CD14-positive monocyte (primary cell): ENCODE measurements around the gene CDH13. TPM values are rescaled to one million over a fixed set of nuclear protein-coding genes. Genes with fewer than 3 reads are reported as not detected.

Source experiments
- DNase-seq, 3 donors: peaks; one replicate each; pipeline ENCODE4 v3.0.0-alpha.2; 2011 to 2022
- H2AFZ ChIP-seq: 2 replicates; pipeline ENCODE4 v1.6.0; 2012; ENCODE audit warnings: mild to moderate bottlenecking, low read depth, low read length, inconsistent platforms; ENCODE audit not compliant: insufficient read depth, poor library complexity, severe bottlenecking
- H3K27ac ChIP-seq, 2 donors: 1 replicate in 1 of 2; 2 replicates in 1 of 2; pipeline ENCODE4 v1.5.1; 2012 to 2013; ENCODE audit warnings: low read length in 2 of 2, control low read depth in 1 of 2, inconsistent platforms in 1 of 2, low read depth in 1 of 2, mild to moderate bottlenecking in 1 of 2
- H3K27me3 ChIP-seq, 2 donors: one replicate each; pipeline versions ENCODE4 v1.6.0 to v1.6.1; 2011 to 2013; ENCODE audit warnings: low read length in 2 of 2; ENCODE audit not compliant: control insufficient read depth in 2 of 2, insufficient read depth in 2 of 2
- H3K36me3 ChIP-seq, 2 donors: replicated peaks in 1 of 2; 1 replicate in 1 of 2; 2 replicates in 1 of 2; pipeline versions ENCODE4 v1.5.1 to v1.6.1; 2012 to 2013; ENCODE audit warnings: low read length in 2 of 2, control low read depth in 1 of 2, inconsistent platforms in 1 of 2, mild to moderate bottlenecking in 1 of 2; ENCODE audit not compliant: insufficient read depth in 2 of 2, control insufficient read depth in 1 of 2
- H3K4me1 ChIP-seq, 2 donors: 1 replicate in 1 of 2; 2 replicates in 1 of 2; pipeline versions ENCODE4 v1.5.1 to v1.6.1; 2012 to 2013; ENCODE audit warnings: low read length in 2 of 2, control low read depth in 1 of 2, inconsistent platforms in 1 of 2, mild to moderate bottlenecking in 1 of 2, moderate library complexity in 1 of 2; ENCODE audit not compliant: insufficient read depth in 2 of 2, control insufficient read depth in 1 of 2
- H3K4me2 ChIP-seq: replicated peaks from 2 replicates; pipeline ENCODE3; 2012; ENCODE audit warnings: low read length, moderate library complexity, mild to moderate bottlenecking; ENCODE audit not compliant: poor library complexity, severe bottlenecking; ENCODE audit errors: extremely low read depth
- H3K4me3 ChIP-seq, 3 experiments: fragments of 200-600 bp in 1 of 3; sonication (generic) in 1 of 3; replicated peaks in 1 of 3; 1 replicate in 2 of 3; 2 replicates in 1 of 3; pipeline ENCODE4 v1.5.1; 2011 to 2013; ENCODE audit warnings: low read length in 3 of 3, mild to moderate bottlenecking in 3 of 3, control low read depth in 2 of 3, low read depth in 2 of 3, inconsistent platforms in 1 of 3, moderate library complexity in 1 of 3
- H3K79me2 ChIP-seq: 2 replicates; pipeline ENCODE4 v1.6.0; 2012; ENCODE audit warnings: mild to moderate bottlenecking, control low read depth, inconsistent platforms, low read length, moderate library complexity; ENCODE audit not compliant: insufficient read depth
- H3K9ac ChIP-seq: 2 replicates; pipeline ENCODE4 v1.6.0; 2017; ENCODE audit warnings: low read length, mild to moderate bottlenecking; ENCODE audit not compliant: insufficient read depth, poor library complexity, severe bottlenecking
- H3K9me3 ChIP-seq, 2 donors: replicated peaks in 1 of 2; 1 replicate in 1 of 2; 2 replicates in 1 of 2; pipeline versions ENCODE4 v1.5.1 to v1.6.1; 2012 to 2013; ENCODE audit warnings: low read length in 2 of 2, control low read depth in 1 of 2; ENCODE audit not compliant: control insufficient read depth in 1 of 2, insufficient read depth in 1 of 2
- H4K20me1 ChIP-seq: 2 replicates; pipeline ENCODE4 v1.6.0; 2012; ENCODE audit warnings: mild to moderate bottlenecking, low read length, control low read depth, moderate library complexity; ENCODE audit not compliant: insufficient read depth
- H3K27ac Mint-ChIP-seq, 7 donors: one replicate each; pipeline ENCODE4 v1.8.0; 2020; ENCODE audit warnings: mild to moderate bottlenecking in 7 of 7, mixed read lengths in 7 of 7, moderate library complexity in 6 of 7, inconsistent platforms in 2 of 7
- H3K27me3 Mint-ChIP-seq, 3 donors: one replicate each; pipeline ENCODE4 v1.8.0; 2021 to 2022; ENCODE audit warnings: low read depth in 3 of 3, mild to moderate bottlenecking in 3 of 3, mixed read lengths in 3 of 3, moderate library complexity in 3 of 3, inconsistent platforms in 1 of 3
- H3K36me3 Mint-ChIP-seq, 2 donors: one replicate each; pipeline ENCODE4 v1.8.0; 2020; ENCODE audit warnings: mixed read lengths in 2 of 2, inconsistent platforms in 1 of 2, mild to moderate bottlenecking in 1 of 2
- H3K4me1 Mint-ChIP-seq: one replicate; pipeline ENCODE4 v1.8.0; 2020; ENCODE audit warnings: mild to moderate bottlenecking, mixed read lengths
- H3K4me3 Mint-ChIP-seq, 2 donors: one replicate each; pipeline ENCODE4 v1.8.0; 2020; ENCODE audit warnings: mild to moderate bottlenecking in 2 of 2, mixed read lengths in 2 of 2, moderate library complexity in 1 of 2
- H3K9me3 Mint-ChIP-seq, 7 donors: one replicate each; pipeline ENCODE4 v1.8.0; 2020 to 2022; ENCODE audit warnings: mixed read lengths in 7 of 7, mild to moderate bottlenecking in 6 of 7, moderate library complexity in 6 of 7, inconsistent platforms in 2 of 7
- WGBS: methylation state at CpG from one replicate; pipeline ENCODE4 v1.1.5; 2013; ENCODE audit warnings: missing lambda C conversion rate; ENCODE audit not compliant: insufficient coverage; 5-methylcytosine and 5-hydroxymethylcytosine counted together
- intact Hi-C, 2 donors: fragments of 100-400 bp; cut with micrococcal nuclease; formaldehyde crosslinking; loops; one replicate each; pipeline versions ENCODE4 v1.15.0 to v1.15.1; 2023
- polyA plus RNA-seq, 3 donors: library from polyadenylated mRNA; depleted of rRNA in 1 of 3; unstranded in 2 of 3; stranded (reverse) in 1 of 3; fragments of 300-500 nt in 2 of 3; fragments of >200 nt in 1 of 3; fragmentation: Illumina TruSeq in 2 of 3; gene quantifications; 1 replicate in 2 of 3; 2 replicates in 1 of 3; pipeline ENCODE4 v1.2.3, GENCODE V29; 2012 to 2021
- TF ChIP-seq, protein P1 (sequence below): fragments of 200-600 bp; IDR thresholded peaks from one replicate; pipeline ENCODE4 v1.8.0; 2022; ENCODE audit warnings: antibody characterized with exemption, mild to moderate bottlenecking

CDH13 gene
- polyA plus RNA-seq, 3 donors = 0.13 to 0.19 TPM; not detected in 1

DNA sequence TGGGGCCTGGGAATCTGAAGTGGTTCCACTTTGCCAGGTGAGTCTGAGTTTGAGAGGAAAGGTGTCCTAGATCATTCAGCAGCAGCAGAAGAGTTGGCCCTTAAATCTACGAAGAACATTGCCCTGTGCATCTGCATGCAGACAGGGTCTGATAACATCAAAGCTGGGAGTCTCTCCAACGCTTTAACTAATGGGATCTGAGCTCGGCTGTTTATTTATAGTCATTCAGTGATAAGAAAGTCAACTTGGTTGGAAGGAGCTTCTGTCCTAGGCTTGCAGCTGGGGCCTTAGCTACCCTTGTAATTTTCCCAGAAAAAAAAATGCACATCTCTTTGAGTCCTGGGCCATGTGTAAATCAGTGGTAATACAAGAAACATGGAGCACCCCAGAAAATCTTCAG is 763.0 kb downstream of the CDH13 start:
- H3K27ac Mint-ChIP-seq = no peak overlapping the region
- Histone ChIP-seq H3K4me1 (no peaks in the 10 kb centered on the region), H3K9ac (no peak overlapping the region), H3K9me3 (no peaks in the 10 kb centered on the region), H3K79me2 (no peaks in the 10 kb centered on the region), H3K4me3 (no peak overlapping the region), H3K4me2 (no peak overlapping the region), H3K27me3 (no peaks in the 10 kb centered on the region), H4K20me1 (no peaks in the 10 kb centered on the region), H3K27ac (no peak overlapping the region), H3K36me3 (no peaks in the 10 kb centered on the region), H2AFZ (no peak overlapping the region)
- TF ChIP-seq, protein P1, sequence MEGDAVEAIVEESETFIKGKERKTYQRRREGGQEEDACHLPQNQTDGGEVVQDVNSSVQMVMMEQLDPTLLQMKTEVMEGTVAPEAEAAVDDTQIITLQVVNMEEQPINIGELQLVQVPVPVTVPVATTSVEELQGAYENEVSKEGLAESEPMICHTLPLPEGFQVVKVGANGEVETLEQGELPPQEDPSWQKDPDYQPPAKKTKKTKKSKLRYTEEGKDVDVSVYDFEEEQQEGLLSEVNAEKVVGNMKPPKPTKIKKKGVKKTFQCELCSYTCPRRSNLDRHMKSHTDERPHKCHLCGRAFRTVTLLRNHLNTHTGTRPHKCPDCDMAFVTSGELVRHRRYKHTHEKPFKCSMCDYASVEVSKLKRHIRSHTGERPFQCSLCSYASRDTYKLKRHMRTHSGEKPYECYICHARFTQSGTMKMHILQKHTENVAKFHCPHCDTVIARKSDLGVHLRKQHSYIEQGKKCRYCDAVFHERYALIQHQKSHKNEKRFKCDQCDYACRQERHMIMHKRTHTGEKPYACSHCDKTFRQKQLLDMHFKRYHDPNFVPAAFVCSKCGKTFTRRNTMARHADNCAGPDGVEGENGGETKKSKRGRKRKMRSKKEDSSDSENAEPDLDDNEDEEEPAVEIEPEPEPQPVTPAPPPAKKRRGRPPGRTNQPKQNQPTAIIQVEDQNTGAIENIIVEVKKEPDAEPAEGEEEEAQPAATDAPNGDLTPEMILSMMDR = no peak
- no peaks in the 10 kb centered on the region for H3K36me3 Mint-ChIP-seq
- peaks cover 0 to 2% (median 1%) of the 10 kb centered on the region in 3 donors for H3K27me3 Mint-ChIP-seq
- intact Hi-C loops = no loop called here
- H3K4me3 Mint-ChIP-seq = no peak overlapping the region
- 50% methylated on average over 1 of the region's 3 CpGs for WGBS
- H3K9me3 Mint-ChIP-seq = peaks cover 2 to 23% (median 7%) of the 10 kb centered on the region in 7 donors
- H3K4me1 Mint-ChIP-seq = no peaks in the 10 kb centered on the region
- no peak for DNase-seq

DNA sequence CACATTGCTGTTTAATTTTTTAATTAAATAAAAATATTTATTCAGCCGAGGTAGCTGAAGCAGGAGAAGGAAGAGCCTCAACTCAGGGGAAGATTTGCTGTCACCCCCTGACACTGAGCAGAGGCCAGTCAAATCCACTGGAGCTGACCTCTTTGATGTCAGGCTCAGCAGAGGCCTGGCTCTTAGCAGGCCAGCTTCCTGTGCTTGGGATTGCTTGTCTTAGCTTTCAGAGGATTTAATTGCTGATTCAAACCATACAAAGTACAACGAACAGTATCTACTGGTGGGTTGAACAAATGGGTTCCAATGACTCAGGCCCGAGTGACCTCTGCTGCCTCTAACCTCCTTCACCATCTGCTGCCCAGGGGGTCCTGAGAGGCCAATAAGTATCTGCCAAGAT is 764.0 kb downstream of the CDH13 start:
- H3K27me3 ChIP-seq = no peaks in the 10 kb centered on the region
- intact Hi-C loops = no loop called here
- no peak overlapping the region for H3K4me3 ChIP-seq
- H3K4me1 Mint-ChIP-seq = no peaks in the 10 kb centered on the region
- no peaks in the 10 kb centered on the region for H3K79me2 ChIP-seq
- H3K27ac Mint-ChIP-seq = peak overlapping the region in 1 of 7 donors; percentile 65
- H3K27ac ChIP-seq = no peak overlapping the region
- WGBS = 63% methylated on average over 2 of the region's 3 CpGs
- TF ChIP-seq, protein P1 = no peak
- H3K4me1 ChIP-seq = no peaks in the 10 kb centered on the region
- no peak overlapping the region for H3K9ac ChIP-seq
- no peaks in the 10 kb centered on the region for H3K36me3 Mint-ChIP-seq
- H3K4me3 Mint-ChIP-seq = no peak overlapping the region
- no peaks in the 10 kb centered on the region for H3K36me3 ChIP-seq
- H3K9me3 Mint-ChIP-seq = peaks cover 2 to 24% (median 7%) of the 10 kb centered on the region in 7 donors
- DNase-seq = no peak
- H3K9me3 ChIP-seq = no peaks in the 10 kb centered on the region
- no peak overlapping the region for H2AFZ ChIP-seq
- no peaks in the 10 kb centered on the region for H4K20me1 ChIP-seq
- H3K4me2 ChIP-seq = no peak overlapping the region
- H3K27me3 Mint-ChIP-seq = peaks cover 0 to 2% (median 1%) of the 10 kb centered on the region in 3 donors
